ENCODE data around the gene PPP1CA. TPM values are rescaled to one million over a fixed set of nuclear protein-coding genes. Genes with fewer than 3 reads are reported as not detected.

The PPP1CA gene
- total and polyA plus RNA-seq, 4 donors, result 62.4 to 92.9 (median 75.9) TPM

DNA sequence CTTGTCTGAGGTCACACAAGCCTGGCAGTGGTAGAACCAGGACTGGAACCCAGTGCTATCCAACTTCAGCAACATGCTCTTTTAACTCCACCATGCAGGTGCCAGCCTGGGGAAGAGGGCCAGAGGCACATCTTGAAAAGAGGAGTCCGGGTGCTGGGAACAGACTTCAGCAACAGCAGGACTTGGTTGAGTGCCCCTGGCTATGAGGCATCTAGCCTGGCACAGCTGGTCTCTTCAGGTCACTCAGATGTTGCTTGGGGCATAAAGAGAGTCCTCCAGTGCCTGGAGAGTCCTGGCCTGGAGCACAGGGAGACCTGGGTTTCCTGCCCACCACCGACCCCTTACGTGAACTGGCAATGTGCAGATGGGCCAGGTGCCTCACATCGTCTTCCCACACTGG, 23.1 kb downstream of the PPP1CA start:
- no peaks in the 10 kb centered on the region for H3K27me3 ChIP-seq (ENCODE audit: control insufficient read depth in 4 of 4, insufficient read depth in 4 of 4, low read length in 3 of 4)
- TF ChIP-seq, protein P1, sequence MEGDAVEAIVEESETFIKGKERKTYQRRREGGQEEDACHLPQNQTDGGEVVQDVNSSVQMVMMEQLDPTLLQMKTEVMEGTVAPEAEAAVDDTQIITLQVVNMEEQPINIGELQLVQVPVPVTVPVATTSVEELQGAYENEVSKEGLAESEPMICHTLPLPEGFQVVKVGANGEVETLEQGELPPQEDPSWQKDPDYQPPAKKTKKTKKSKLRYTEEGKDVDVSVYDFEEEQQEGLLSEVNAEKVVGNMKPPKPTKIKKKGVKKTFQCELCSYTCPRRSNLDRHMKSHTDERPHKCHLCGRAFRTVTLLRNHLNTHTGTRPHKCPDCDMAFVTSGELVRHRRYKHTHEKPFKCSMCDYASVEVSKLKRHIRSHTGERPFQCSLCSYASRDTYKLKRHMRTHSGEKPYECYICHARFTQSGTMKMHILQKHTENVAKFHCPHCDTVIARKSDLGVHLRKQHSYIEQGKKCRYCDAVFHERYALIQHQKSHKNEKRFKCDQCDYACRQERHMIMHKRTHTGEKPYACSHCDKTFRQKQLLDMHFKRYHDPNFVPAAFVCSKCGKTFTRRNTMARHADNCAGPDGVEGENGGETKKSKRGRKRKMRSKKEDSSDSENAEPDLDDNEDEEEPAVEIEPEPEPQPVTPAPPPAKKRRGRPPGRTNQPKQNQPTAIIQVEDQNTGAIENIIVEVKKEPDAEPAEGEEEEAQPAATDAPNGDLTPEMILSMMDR (IDR thresholded peaks at IDR 0.05; ENCODE audit: low read depth, low read length, missing input control), result no peak
- TF ChIP-seq TAF1 (conservative IDR thresholded peaks at IDR 0.05) (no peak), EGR1 (IDR thresholded peaks at IDR 0.05; ENCODE audit: low read depth in 2 of 2) (no peak), JUND (IDR thresholded peaks at IDR 0.05) (no peak), FOXA2 (IDR thresholded peaks at IDR 0.05) (no peak), YY1 (IDR thresholded peaks at IDR 0.05) (no peak), HNF4A (conservative IDR thresholded peaks at IDR 0.05) (no peak), RXRA (IDR thresholded peaks at IDR 0.05) (no peak), HNF4G (IDR thresholded peaks at IDR 0.05) (no peak), FOXA1 (IDR thresholded peaks at IDR 0.05) (no peak), NR2F2 (IDR thresholded peaks at IDR 0.05) (no peak), SP1 (IDR thresholded peaks at IDR 0.05) (no peak), GABPA (IDR thresholded peaks at IDR 0.05 in 1 of 2, conservative IDR thresholded peaks at IDR 0.05 in 1 of 2) (no peak), RAD21 (IDR thresholded peaks at IDR 0.05) (no peak)
- TF ChIP-seq, protein P2, sequence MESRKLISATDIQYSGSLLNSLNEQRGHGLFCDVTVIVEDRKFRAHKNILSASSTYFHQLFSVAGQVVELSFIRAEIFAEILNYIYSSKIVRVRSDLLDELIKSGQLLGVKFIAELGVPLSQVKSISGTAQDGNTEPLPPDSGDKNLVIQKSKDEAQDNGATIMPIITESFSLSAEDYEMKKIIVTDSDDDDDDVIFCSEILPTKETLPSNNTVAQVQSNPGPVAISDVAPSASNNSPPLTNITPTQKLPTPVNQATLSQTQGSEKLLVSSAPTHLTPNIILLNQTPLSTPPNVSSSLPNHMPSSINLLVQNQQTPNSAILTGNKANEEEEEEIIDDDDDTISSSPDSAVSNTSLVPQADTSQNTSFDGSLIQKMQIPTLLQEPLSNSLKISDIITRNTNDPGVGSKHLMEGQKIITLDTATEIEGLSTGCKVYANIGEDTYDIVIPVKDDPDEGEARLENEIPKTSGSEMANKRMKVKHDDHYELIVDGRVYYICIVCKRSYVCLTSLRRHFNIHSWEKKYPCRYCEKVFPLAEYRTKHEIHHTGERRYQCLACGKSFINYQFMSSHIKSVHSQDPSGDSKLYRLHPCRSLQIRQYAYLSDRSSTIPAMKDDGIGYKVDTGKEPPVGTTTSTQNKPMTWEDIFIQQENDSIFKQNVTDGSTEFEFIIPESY (IDR thresholded peaks at IDR 0.05), result no peak
- TF ChIP-seq, protein P3, sequence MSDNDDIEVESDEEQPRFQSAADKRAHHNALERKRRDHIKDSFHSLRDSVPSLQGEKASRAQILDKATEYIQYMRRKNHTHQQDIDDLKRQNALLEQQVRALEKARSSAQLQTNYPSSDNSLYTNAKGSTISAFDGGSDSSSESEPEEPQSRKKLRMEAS (IDR thresholded peaks at IDR 0.05), result no peak
- TF ChIP-seq, protein P4, sequence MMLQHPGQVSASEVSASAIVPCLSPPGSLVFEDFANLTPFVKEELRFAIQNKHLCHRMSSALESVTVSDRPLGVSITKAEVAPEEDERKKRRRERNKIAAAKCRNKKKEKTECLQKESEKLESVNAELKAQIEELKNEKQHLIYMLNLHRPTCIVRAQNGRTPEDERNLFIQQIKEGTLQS (IDR thresholded peaks at IDR 0.05), result no peak
- TF ChIP-seq, protein P5, sequence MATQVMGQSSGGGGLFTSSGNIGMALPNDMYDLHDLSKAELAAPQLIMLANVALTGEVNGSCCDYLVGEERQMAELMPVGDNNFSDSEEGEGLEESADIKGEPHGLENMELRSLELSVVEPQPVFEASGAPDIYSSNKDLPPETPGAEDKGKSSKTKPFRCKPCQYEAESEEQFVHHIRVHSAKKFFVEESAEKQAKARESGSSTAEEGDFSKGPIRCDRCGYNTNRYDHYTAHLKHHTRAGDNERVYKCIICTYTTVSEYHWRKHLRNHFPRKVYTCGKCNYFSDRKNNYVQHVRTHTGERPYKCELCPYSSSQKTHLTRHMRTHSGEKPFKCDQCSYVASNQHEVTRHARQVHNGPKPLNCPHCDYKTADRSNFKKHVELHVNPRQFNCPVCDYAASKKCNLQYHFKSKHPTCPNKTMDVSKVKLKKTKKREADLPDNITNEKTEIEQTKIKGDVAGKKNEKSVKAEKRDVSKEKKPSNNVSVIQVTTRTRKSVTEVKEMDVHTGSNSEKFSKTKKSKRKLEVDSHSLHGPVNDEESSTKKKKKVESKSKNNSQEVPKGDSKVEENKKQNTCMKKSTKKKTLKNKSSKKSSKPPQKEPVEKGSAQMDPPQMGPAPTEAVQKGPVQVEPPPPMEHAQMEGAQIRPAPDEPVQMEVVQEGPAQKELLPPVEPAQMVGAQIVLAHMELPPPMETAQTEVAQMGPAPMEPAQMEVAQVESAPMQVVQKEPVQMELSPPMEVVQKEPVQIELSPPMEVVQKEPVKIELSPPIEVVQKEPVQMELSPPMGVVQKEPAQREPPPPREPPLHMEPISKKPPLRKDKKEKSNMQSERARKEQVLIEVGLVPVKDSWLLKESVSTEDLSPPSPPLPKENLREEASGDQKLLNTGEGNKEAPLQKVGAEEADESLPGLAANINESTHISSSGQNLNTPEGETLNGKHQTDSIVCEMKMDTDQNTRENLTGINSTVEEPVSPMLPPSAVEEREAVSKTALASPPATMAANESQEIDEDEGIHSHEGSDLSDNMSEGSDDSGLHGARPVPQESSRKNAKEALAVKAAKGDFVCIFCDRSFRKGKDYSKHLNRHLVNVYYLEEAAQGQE (IDR thresholded peaks at IDR 0.05), result no peak
- H3K4me1 ChIP-seq (ENCODE audit: control insufficient read depth in 4 of 4, insufficient read depth in 4 of 4, low read length in 3 of 4), result peaks cover 6 to 12% (median 11%) of the 10 kb centered on the region in 4 donors
- no peaks in the 10 kb centered on the region for H3K36me3 ChIP-seq (ENCODE audit: control insufficient read depth in 4 of 4, insufficient read depth in 3 of 4, low read depth in 1 of 4, low read length in 3 of 4)
- DNase-seq (ENCODE audit: low spot score), result no peak
- no peak overlapping the region for H3K27ac ChIP-seq (ENCODE audit: low read depth in 1 of 2, low read length in 2 of 2)
- no peaks in the 10 kb centered on the region for H3K9me3 ChIP-seq (ENCODE audit: control insufficient read depth in 4 of 4, low read length in 3 of 4)
- H3K9ac ChIP-seq (ENCODE audit: low read depth in 1 of 2, low read length in 2 of 2), result no peak overlapping the region
- 96% methylated on average over 4 of the region's 4 CpGs for WGBS
- H3K4me3 ChIP-seq (ENCODE audit: low read depth in 1 of 3, low read length in 3 of 3), result no peak overlapping the region

All from liver (tissue), 9 donors.